Gastroesophageal sphincter (tissue), 4 donors: Measurements from ENCODE around the gene CDC42BPB. TPM values are rescaled to one million over a fixed set of nuclear protein-coding genes. Genes with fewer than 3 reads are reported as not detected.

Experiments
- ATAC-seq: fragments of 150-250 bp; one replicate; pipeline ENCODE4 v1.9.1; 2016; ENCODE audit warnings: mild to moderate bottlenecking, moderate library complexity
- H3K27ac ChIP-seq, 4 donors: fragments of 200-600 bp; sonication (generic) in 3 of 4; 1 replicate in 3 of 4; 2 replicates in 1 of 4; pipeline ENCODE4 v1.5.1; 2016 to 2019
- H3K27me3 ChIP-seq: fragments of 200-600 bp; sonication (generic); one replicate; pipeline ENCODE4 v1.5.1; 2019
- H3K36me3 ChIP-seq, 2 donors: fragments of 200-600 bp; sonication (generic); one replicate each; pipeline ENCODE4 v1.5.1; 2019; ENCODE audit warnings: control low read depth in 1 of 2
- H3K4me1 ChIP-seq, 3 donors: fragments of 200-600 bp; sonication (generic); 1 replicate in 2 of 3; 2 replicates in 1 of 3; pipeline ENCODE4 v1.5.1; 2016 to 2019; ENCODE audit warnings: control low read depth in 2 of 3
- H3K4me3 ChIP-seq, 2 donors: fragments of 200-600 bp; sonication (generic); one replicate each; pipeline ENCODE4 v1.5.1; 2019; ENCODE audit warnings: mild to moderate bottlenecking in 1 of 2, moderate library complexity in 1 of 2
- H3K9me3 ChIP-seq, 3 donors: fragments of 200-600 bp; sonication (generic); one replicate each; pipeline ENCODE4 v1.5.1; 2017 to 2019; ENCODE audit warnings: control low read depth in 2 of 3
- EP300 ChIP-seq: sonication (generic); formaldehyde crosslinking; IDR thresholded peaks from one replicate; pipeline ENCODE4 v1.6.1; 2017; ENCODE audit warnings: antibody characterized with exemption, mild to moderate bottlenecking
- POLR2A ChIP-seq, 2 donors: fragments of 450-650 bp; IDR thresholded peaks; one replicate each; pipeline ENCODE4 v1.6.1; 2017; ENCODE audit warnings: antibody characterized with exemption in 2 of 2, mild to moderate bottlenecking in 2 of 2, moderate library complexity in 1 of 2
- POLR2AphosphoS5 ChIP-seq: sonication (generic); formaldehyde crosslinking; IDR thresholded peaks from one replicate; pipeline ENCODE4 v1.6.1; 2017; ENCODE audit warnings: antibody characterized with exemption
- WGBS, 2 donors: methylation state at CpG; one replicate each; pipeline ENCODE4 v1.1.5; 2018; ENCODE audit warnings: low coverage in 1 of 2; 5-methylcytosine and 5-hydroxymethylcytosine counted together
- total RNA-seq, 4 donors: library from RNA; depleted of rRNA; stranded (reverse); fragments of >200 nt; gene quantifications; one replicate each; pipeline ENCODE4 v1.1.0, GENCODE V29; 2016
- TF ChIP-seq, protein P1 (sequence below), 4 experiments: fragments of 200-600 bp in 2 of 4; fragments of 450-650 bp in 2 of 4; sonication (generic) in 1 of 4; IDR thresholded peaks; one replicate each; pipeline ENCODE4 v1.5.1; 2017 to 2019; ENCODE audit warnings: antibody characterized with exemption in 4 of 4, mild to moderate bottlenecking in 2 of 4, moderate library complexity in 2 of 4

CDC42BPB gene
- total RNA-seq, 4 donors from 2014 or later: 86.7 to 151 (median 97.3) TPM

DNA sequence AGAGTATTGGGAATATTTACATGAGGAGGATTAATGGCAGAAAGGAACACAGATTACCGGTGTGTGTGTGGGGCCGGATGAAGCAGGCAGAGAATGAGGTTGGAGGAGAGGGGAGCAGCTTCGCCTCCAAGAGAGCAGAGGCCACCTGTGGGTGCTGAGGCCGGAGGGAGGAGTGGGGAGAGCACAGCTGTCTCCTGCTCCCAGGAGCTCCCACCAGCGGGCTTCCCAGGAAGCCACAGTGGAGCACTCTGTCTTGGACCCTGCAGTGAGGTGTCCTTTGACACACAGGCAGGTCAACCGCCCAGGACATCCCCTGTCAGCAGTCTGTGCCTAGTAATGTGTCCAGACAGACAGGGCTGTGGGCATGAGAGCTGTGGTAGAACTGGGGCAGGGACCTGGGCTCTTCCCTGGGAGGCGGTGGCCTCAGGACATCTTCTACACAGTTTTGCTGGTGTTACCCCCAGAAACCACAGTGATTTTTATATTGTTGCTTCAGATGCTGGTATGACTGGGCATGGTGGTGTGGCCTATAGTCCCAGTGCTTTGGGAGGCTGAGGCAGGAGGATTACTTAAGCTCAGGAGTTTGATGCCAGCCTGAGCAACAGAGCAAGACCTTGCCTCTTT, 153.3 kb downstream of the CDC42BPB start:
- Histone ChIP-seq H3K9me3 (no peaks in the 10 kb centered on the region), H3K27me3 (no peaks in the 10 kb centered on the region), H3K27ac (no peak overlapping the region), H3K4me1 (no peaks in the 10 kb centered on the region), H3K36me3 (peaks cover 0 to 66% of the 10 kb centered on the region in 2 donors), H3K4me3 (no peak overlapping the region)
- no peak for ATAC-seq
- TF ChIP-seq, protein P1, sequence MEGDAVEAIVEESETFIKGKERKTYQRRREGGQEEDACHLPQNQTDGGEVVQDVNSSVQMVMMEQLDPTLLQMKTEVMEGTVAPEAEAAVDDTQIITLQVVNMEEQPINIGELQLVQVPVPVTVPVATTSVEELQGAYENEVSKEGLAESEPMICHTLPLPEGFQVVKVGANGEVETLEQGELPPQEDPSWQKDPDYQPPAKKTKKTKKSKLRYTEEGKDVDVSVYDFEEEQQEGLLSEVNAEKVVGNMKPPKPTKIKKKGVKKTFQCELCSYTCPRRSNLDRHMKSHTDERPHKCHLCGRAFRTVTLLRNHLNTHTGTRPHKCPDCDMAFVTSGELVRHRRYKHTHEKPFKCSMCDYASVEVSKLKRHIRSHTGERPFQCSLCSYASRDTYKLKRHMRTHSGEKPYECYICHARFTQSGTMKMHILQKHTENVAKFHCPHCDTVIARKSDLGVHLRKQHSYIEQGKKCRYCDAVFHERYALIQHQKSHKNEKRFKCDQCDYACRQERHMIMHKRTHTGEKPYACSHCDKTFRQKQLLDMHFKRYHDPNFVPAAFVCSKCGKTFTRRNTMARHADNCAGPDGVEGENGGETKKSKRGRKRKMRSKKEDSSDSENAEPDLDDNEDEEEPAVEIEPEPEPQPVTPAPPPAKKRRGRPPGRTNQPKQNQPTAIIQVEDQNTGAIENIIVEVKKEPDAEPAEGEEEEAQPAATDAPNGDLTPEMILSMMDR (IDR thresholded peaks at IDR 0.05): no peak
- TF ChIP-seq POLR2AphosphoS5 (no peak), POLR2A (IDR thresholded peaks at IDR 0.05) (no peak), EP300 (no peak)
- 96 to 100% methylated on average over 2 to 4 of the region's 7 CpGs for WGBS, 2 donors

- Histone ChIP-seq H3K4me3 (no peak overlapping the region), H3K27ac (no peak overlapping the region), H3K9me3 (no peaks in the 10 kb centered on the region), H3K4me1 (no peaks in the 10 kb centered on the region), H3K27me3 (no peaks in the 10 kb centered on the region), H3K36me3 (peaks cover 0 to 72% of the 10 kb centered on the region in 2 donors)
- TF ChIP-seq POLR2AphosphoS5 (no peak), EP300 (no peak), POLR2A (IDR thresholded peaks at IDR 0.05) (no peak)
- TF ChIP-seq, protein P1 (IDR thresholded peaks at IDR 0.05): no peak
- no peak for ATAC-seq
- WGBS, 2 donors: 96 to 100% methylated on average over 1 to 5 of the region's 29 CpGs
Measured at GRCh38 chr14:102903248-102903888, 154.0 kb downstream of the CDC42BPB start.

DNA sequence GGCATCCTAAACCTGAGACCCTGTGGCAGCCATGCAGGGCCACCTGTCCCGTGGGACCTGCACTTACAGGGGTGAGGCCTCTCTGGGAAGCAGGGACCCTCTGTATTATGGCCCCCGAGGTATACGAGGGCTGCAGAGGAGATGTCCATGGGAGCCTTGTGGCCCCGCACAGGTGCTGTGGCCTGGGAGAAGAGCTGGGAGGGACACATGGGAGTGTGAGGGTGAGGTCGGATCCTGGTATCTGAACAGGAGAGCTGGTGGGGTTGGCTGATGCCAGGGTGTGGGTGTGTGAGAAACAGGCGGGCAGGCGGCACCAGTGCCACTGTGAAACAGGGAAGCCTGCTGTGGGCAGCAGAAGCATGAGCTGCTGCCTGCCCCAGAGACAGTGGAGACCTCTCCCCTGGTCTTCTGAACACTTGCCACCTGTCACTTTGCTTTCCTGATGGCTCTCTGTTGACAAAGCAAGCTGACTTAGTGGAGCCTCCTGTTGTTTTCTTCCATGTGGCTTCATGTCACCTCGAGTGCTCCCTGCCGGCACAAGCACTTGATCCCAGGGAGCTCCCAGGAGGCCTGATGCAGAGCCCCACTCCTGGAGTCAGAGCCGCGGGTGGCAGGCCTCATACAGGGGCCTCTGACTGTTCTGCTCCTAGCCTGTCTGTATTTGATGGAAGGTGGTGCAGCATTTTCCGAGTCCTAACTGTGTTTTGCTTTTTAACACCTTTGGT, 154.7 kb downstream of the CDC42BPB start:
- no peak overlapping the region for H3K27ac ChIP-seq
- peaks cover 0 to 77% of the 10 kb centered on the region in 2 donors for H3K36me3 ChIP-seq
- ATAC-seq: no peak
- H3K27me3 ChIP-seq: no peaks in the 10 kb centered on the region
- 82 to 89% methylated on average over 3 to 5 of the region's 12 CpGs for WGBS, 2 donors
- no peak overlapping the region for H3K4me3 ChIP-seq
- no peaks in the 10 kb centered on the region for H3K9me3 ChIP-seq
- no peaks in the 10 kb centered on the region for H3K4me1 ChIP-seq
- TF ChIP-seq EP300 (no peak), POLR2AphosphoS5 (no peak), POLR2A (IDR thresholded peaks at IDR 0.05) (no peak)
- TF ChIP-seq, protein P1 (IDR thresholded peaks at IDR 0.05): no peak

- Histone ChIP-seq H3K9me3 (no peaks in the 10 kb centered on the region), H3K27ac (no peak overlapping the region), H3K4me1 (no peaks in the 10 kb centered on the region), H3K36me3 (peaks cover 0 to 75% of the 10 kb centered on the region in 2 donors), H3K4me3 (no peak overlapping the region), H3K27me3 (no peaks in the 10 kb centered on the region)
- WGBS, 2 donors: 80% methylated on average over 1 of the region's 7 CpGs; no CpG with 5 or more reads in 1 of the 2 donors
- ATAC-seq: no peak
- TF ChIP-seq, protein P1 (IDR thresholded peaks at IDR 0.05): no peak
- no peak for TF ChIP-seq POLR2A (IDR thresholded peaks at IDR 0.05)
- TF ChIP-seq POLR2AphosphoS5: no peak
- no peak for TF ChIP-seq EP300
Measured at GRCh38 chr14:102902086-102902485, 155.3 kb downstream of the CDC42BPB start.
